Fibroblast of skin of left biceps (primary cell): ENCODE measurements around the gene GP9.
"Not testable (repeated sequence)": the region's sequence is repeated elsewhere in the genome, so short reads cannot be mapped to it uniquely, and the experiment has no call there.

Experiments used
- DNase-seq, 2 experiments: peaks; one replicate each; pipeline ENCODE4 v3.0.0-alpha.2; 2013; ENCODE audit warnings: low read depth in 2 of 2

Gene GP9

GRCh38 chr3:129050556-129051295 is 9.9 kb upstream of the GP9 start:
- no peak for DNase-seq

- no peak for DNase-seq
Measured at GRCh38 chr3:129051871-129052340, 8.7 kb upstream of the GP9 start.

GRCh38 chr3:129052675-129053074 is 7.9 kb upstream of the GP9 start:
- no peak for DNase-seq

DNA sequence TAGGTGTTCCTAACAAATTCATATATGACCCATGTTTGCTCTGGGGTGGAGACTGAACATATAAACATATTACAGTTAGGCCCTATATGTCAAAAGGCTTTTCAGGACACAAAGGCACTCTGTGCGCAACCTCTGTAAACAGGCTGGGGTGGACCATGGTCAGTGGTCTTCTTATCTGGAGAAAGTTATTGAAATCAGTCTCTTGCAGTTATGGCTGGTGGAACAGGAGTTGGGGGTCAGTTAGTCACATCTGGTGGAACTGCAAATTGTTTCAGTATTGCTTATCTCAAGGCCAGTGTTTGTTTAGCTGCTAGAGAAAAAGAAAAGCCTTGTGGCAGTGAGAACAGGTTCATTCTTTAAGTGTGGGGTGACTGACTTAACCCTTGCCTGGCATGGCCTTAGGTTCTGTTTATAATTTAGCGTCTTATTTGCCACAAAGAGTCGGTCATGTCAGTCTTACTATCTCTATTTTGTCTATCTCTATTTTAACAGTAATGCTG is 5.9 kb upstream of the GP9 start:
- DNase-seq = no peak

- DNase-seq = no peak
Measured at GRCh38 chr3:129056451-129057173, 4.0 kb upstream of the GP9 start.

- no peak for DNase-seq
Measured at GRCh38 chr3:129057249-129057648, 3.3 kb upstream of the GP9 start.

GRCh38 chr3:129058441-129059200 is 2.0 kb upstream of the GP9 start:
- DNase-seq = no peak

GRCh38 chr3:129059311-129059958 is 1.1 kb upstream of the GP9 start:
- no peak for DNase-seq

DNA sequence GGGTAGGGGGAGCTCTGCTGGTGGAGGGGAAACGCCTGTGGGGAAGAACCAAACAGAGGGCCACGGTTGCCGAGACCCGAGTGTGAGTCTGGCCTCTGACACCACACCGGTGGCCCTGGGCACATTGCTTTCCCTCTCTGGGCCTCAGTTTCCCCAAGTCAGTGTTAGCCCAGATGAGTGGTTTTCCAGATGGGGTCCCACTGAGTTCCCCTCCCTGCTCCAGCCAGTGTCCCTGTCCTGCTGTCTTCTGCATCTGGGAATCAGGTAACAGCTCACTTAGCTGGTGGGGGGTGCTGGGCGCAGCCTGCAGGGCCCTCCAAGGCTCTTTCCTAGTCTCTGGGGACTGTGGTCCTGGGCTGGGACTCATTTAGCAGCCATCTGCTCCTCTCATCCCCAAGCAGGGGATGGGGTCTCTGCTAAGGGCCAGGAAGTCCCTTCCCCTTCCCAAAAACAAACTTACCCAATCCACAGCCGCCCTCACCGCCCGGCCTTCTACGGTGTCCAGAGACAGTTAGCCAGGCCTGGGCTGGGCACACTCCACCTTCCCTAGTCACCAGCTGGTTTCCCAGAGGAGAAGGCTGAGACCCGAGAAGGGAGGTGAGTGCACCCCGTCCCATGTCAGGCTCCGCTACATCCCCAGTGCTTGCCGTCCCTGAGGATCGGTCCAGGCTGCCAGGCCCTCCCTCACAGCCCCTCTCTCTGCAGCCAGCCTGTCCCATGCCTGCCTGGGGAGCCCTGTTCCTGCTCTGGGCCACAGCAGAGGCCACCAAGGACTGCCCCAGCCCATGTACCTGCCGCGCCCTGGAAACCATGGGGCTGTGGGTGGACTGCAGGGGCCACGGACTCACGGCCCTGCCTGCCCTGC is 676 bp downstream of the GP9 start:
- no peak for DNase-seq

DNA sequence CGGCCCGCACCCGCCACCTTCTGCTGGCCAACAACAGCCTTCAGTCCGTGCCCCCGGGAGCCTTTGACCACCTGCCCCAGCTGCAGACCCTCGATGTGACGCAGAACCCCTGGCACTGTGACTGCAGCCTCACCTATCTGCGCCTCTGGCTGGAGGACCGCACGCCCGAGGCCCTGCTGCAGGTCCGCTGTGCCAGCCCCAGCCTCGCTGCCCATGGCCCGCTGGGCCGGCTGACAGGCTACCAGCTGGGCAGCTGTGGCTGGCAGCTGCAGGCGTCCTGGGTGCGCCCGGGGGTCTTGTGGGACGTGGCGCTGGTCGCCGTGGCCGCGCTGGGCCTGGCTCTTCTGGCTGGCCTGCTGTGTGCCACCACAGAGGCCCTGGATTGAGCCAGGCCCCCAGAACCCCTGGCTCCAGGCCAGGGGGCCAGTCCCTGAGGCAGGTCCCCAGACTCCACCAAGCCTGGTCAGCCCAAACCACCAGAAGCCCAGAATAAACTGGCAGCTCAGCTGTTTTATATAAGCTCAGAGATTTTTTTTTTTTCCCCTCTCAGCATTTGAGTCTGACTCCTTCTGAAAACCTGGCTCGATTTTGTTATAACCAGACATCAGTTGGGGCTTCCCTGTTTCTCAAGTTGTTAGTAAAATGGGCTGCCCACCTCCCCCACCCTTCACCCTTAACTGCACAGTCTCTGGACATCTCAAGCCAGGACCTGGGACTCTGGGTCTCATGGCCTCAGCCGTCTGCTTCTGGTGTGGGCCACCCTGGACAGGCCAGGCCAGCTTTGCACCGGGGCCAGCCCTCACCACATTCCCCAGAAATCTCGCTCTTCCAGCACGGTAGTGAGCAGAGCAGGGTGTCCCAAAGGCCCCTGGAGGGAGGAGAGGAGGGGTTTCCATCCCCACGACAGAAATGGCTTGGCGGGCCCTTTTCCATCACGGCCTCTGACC is 1.6 kb downstream of the GP9 start:
- no peak for DNase-seq

GRCh38 chr3:129063091-129063640 is 2.6 kb downstream of the GP9 start:
- DNase-seq = no peak

DNA sequence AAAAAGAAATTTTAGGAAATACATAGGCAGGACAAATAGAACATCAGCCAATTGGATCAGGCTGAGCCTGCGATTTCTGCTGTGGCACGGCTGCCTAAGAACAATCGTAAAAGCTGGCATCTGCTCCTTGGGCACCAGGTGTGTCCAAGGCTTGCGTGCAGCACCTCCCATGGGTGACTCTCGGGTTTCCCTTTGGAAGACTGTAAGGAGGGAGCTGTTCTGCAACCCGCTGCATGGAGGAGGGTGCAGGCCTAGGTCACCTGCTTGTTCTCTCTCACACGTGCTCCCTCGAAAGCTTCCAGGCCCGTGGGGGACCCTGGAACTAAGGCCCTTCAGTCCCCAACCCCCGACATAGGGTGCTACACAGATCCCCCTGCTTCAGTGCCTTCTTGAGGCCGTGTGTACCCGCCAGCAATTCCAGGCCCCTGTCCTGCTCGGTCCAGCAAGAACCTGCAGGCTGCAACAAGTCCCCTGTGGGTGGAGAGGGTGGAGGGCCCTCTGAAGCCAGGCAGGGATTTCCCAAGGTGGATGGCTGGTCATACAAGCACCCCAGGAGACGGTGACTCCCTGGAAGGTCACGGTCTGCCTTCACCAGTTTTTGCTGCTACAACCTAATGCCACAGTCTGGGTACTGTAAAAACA is 3.4 kb downstream of the GP9 start:
- no peak for DNase-seq

DNA sequence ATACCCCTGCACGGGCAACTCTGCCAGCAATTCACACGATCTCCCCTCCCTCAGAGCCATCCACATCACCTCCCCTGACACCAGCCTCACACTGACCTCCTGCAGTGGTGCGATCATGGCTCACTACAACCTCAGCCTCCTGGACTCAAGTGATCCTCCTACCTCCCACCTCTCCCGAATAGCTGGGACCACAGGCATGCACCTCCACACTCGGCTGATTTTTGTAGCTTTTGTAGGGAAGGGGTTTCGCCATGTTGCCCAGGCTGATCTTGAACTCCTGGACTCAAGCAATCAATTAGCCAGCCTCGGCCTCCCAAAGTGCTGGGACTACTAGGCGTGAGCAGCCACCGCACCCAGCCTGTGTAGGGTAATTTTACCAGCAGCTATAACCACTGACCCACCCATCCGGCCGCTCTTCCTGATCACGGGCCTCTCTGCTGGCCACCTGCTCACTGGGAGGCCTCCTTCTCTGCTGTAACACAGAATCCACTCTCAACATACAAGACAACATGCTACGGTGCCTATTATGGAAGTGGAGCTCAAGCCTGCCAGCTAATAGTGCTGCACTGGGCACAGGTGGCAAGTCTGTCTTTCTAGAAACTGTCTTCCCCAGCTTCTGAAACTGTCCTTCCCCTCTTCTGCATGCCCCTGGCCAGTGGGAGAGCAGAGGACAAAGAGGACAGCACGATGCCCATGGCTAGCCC is 4.6 kb downstream of the GP9 start:
- no peak for DNase-seq

- no peak for DNase-seq
Measured at GRCh38 chr3:129065720-129066073, 5.1 kb downstream of the GP9 start.

- DNase-seq = not testable (repeated sequence)
Measured at GRCh38 chr3:129067719-129068118, 7.1 kb downstream of the GP9 start.

DNA sequence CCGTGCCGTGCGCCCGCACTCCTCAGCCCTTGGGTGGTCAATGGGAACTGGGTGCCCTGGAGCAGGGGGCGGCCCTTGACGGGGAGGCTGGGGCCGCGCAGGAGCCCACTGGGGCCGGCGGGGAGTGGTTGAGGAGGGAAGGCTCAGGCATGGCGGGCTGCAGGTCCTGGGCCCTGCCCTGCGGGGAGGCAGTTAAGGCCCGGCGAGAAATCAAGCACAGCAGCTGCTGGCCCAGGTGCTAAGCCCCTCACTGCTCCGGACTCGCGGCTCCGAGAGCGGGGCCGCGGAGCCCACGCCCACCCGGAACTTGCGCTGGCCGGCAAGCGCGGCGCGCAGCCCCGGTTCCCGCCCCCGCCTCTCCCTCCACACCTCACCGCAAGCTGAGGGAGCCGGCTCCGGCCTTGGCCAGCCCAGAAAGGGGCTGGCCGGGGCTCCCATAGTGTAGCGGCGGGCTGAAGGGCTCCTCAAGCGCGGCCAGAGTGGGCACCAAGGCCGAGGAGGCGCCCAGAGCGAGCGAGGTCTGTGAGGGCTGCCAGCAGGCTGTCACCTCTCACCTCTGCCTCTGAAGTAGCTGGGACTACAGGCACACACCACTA is 7.8 kb downstream of the GP9 start:
- DNase-seq = no peak

DNA sequence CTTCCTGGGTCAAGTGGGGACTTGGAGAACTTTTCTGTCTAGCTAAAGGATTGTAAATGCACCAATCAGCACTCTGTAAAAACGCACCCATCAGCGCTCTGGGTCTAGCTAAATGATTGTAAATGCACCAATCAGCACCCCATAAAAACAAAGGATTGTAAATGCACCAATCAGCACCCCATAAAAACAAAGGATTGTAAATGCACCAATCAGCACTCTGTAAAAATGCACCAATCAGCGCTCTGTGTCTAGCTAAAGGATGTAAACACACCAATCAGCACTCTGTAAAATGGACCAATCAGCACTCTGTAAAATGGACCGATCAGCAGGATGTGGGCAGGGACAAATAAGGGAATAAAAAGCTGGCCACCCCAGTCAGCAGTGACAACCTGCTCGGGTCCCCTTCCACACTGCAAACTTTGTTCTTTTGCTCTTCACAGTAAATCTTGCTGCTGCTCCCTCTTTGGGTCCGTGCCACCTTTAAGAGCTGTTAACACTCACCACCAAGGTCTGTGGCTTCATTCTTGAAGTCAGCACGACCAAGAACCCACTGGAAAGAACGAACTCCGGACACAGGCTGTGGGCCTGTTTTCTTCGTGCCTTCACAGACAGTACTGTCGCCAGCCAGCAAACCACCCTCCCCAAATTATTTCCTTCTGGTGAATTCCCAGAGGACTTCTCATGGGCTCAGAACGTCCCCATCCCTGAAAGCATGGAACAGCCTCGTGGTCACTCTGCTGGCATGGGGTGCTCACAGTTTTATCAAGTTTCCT is 8.9 kb downstream of the GP9 start:
- not testable (repeated sequence) for DNase-seq
